Neutrophil (primary cell): Measurements from ENCODE around the gene TSPAN32.

Experiments used
- H3K27ac ChIP-seq: fragments of 200-600 bp; sonication (generic); 2 replicates; pipeline ENCODE4 v1.5.1; 2016; ENCODE audit warnings: mild to moderate bottlenecking, moderate library complexity
- H3K27me3 ChIP-seq: fragments of 200-600 bp; sonication (generic); 2 replicates; pipeline ENCODE4 v1.6.0; 2016; ENCODE audit warnings: mild to moderate bottlenecking
- H3K36me3 ChIP-seq: fragments of 200-600 bp; sonication (generic); 2 replicates; pipeline ENCODE4 v1.5.1; 2017
- H3K4me1 ChIP-seq, 2 experiments: fragments of 200-600 bp in 1 of 2; sonication (generic) in 1 of 2; 1 replicate in 1 of 2; 2 replicates in 1 of 2; pipeline versions ENCODE4 v1.5.1 to v1.6.1; 2013 to 2016; ENCODE audit warnings: low read depth in 1 of 2, low read length in 1 of 2, mild to moderate bottlenecking in 1 of 2, moderate library complexity in 1 of 2; ENCODE audit not compliant: control insufficient read depth in 1 of 2, insufficient read depth in 1 of 2
- H3K4me3 ChIP-seq, 2 experiments: fragments of 200-600 bp in 1 of 2; sonication (generic) in 1 of 2; 1 replicate in 1 of 2; 2 replicates in 1 of 2; pipeline ENCODE4 v1.5.1; 2013 to 2016; ENCODE audit warnings: low read depth in 1 of 2, low read length in 1 of 2, mild to moderate bottlenecking in 1 of 2, moderate library complexity in 1 of 2
- H3K9me3 ChIP-seq: fragments of 200-600 bp; sonication (generic); 2 replicates; pipeline ENCODE4 v1.5.1; 2016
- TF ChIP-seq, protein P1 (sequence below): fragments of 200-600 bp; sonication (generic); IDR thresholded peaks from 2 replicates; pipeline ENCODE4 v1.5.1; 2016; ENCODE audit warnings: antibody characterized with exemption

Gene TSPAN32

DNA sequence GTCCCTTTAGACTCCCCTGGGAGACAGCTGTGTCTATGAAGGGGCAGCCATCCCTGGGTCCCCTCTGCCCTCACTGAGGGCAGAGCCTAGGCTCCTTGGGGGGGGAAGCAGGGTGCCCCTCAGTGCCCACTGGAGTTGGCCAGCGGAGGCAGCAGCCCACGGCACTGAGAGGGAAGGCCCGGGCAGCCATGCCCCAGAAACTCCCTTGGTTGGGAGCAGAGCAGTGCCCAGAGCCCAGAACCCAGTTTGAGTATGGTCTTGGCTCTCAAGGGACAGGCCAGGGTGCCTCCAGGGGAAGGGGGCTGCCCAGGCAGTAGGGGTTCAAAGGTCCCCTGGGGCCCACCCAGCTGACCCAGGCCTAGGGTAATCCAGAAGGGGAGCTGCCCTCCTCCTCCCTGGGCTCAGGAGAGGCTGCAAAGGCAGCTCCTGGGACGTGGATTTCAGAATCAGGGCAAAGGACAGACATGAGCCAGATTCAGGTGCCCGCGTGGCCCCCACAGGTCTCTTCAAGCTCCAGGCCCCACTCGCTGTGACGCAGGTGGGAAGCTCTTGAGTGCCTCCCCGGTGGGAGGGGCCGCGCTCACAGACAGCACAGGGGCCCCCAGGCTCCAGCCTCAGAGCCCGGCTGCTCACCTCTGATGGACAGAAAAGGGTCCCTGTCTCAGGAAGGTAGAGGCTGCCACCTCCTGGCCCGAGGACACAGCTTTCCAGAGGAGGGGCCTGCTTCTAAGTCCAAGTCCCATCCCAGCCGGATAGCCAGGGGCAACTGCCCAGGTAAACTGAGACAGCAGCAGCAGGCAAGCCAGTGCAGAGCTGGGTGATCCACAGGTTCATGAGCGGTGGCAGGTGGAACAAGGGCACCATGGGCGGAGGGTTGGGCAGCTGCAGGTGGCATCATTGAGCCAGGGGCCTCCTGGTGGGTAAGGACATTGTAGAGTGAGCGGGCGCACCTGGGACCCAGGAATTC is 2.7 kb upstream of the TSPAN32 start:
- no peaks in the 10 kb centered on the region for H3K9me3 ChIP-seq
- TF ChIP-seq, protein P1, sequence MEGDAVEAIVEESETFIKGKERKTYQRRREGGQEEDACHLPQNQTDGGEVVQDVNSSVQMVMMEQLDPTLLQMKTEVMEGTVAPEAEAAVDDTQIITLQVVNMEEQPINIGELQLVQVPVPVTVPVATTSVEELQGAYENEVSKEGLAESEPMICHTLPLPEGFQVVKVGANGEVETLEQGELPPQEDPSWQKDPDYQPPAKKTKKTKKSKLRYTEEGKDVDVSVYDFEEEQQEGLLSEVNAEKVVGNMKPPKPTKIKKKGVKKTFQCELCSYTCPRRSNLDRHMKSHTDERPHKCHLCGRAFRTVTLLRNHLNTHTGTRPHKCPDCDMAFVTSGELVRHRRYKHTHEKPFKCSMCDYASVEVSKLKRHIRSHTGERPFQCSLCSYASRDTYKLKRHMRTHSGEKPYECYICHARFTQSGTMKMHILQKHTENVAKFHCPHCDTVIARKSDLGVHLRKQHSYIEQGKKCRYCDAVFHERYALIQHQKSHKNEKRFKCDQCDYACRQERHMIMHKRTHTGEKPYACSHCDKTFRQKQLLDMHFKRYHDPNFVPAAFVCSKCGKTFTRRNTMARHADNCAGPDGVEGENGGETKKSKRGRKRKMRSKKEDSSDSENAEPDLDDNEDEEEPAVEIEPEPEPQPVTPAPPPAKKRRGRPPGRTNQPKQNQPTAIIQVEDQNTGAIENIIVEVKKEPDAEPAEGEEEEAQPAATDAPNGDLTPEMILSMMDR: no peak
- no peaks in the 10 kb centered on the region for H3K27me3 ChIP-seq
- H3K4me1 ChIP-seq: peaks cover 43 to 52% of the 10 kb centered on the region in 2 experiments
- H3K36me3 ChIP-seq: peaks cover 41% of the 10 kb centered on the region
- H3K27ac ChIP-seq: peak overlapping the region; percentile 97
- H3K4me3 ChIP-seq: peak overlapping the region in 1 of 2 experiments; percentile 77

DNA sequence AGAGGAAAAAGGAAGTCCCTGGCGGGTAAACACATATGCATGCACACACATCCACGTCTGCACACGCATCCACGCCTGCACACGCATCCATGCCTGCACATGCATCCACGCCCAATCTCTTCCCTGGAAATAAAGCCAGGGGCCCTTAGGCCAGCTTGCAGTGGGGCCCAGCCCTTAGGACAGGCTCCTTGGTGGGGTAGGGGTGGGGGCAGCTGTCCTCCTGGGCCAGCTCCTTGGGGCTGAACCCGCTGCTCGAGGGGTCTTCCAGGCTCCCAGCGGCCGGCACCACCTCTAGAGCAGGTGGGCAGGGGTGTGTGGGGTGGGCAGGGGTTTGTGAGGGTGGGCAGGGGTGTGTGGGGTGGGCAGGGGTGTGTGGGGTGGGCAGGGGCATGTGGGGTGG is 2.0 kb upstream of the TSPAN32 start:
- TF ChIP-seq, protein P1: no peak
- Histone ChIP-seq H3K27me3 (no peaks in the 10 kb centered on the region), H3K9me3 (no peaks in the 10 kb centered on the region), H3K27ac (peak overlapping the region; percentile 97), H3K4me1 (peaks cover 50 to 57% of the 10 kb centered on the region in 2 experiments), H3K4me3 (peak overlapping the region; percentile 29 to 77), H3K36me3 (peaks cover 41% of the 10 kb centered on the region)

DNA sequence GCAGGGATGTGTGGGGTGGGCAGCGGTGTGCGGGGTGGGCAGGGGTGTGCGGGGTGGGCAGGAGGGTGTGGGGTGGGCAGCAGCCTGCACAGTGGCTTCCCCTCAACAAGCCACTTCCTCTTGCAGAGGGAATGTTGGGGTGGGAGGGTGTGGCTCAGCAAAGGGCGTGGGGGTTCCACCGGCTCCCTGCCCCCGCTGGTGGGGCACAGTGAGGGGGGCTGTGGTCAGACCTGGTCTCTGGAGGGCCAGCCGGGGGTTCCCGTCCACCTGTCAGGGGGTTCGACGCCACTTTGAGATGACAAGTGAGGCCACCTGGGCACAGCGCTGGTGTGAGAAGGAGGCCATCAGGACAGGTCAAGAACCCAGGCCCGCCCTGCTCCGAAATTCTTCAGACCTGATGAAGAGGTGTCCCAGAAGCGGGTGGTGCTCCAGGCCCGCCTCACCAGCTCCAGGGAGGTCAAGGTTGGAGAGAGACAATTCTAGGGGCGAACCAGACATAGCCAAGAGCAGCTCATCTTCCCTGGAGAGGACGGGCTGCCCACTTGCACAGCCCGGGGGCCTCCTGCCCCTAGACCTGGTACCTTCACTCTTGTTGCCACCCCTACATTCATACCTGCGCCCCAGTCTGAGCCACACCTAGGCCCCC is 1.4 kb upstream of the TSPAN32 start:
- H3K27ac ChIP-seq: peak overlapping the region; percentile 97

DNA sequence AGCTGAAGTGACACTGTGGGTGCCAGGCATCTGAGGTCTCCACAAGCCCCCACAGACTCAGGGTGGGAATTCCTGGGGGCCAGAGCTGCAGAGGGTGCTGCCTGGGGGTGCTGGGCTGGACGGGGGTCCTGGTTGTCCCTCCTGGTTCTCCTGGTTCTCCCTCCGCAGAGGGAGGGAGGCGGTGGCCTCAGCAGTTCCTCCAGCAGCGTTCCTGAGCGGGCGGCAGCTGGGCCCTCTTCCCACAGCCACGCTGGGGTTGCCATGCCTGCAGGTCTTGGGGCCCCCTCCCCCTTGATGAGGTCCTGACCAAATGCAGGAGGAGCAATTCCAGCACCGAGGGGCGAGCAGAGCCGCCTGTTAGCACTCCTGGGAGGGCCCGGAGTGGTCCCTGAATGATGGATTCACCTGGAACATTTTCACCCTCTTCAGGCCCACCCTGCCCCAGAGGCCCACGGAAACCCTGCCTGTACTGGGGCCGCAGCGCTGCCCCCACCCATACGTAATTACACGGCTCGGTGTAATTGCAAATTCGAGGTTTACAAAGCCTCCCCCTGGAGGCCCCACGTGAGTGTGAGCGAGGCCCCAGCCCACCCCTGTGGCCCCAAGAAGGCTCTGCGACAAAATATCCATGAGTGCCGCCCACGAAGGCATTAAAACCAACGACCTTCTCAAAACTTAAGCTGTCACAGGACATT is 730 bp upstream of the TSPAN32 start:
- Histone ChIP-seq H3K36me3 (peaks cover 34% of the 10 kb centered on the region), H3K27ac (peak overlapping the region; percentile 97), H3K9me3 (no peaks in the 10 kb centered on the region), H3K27me3 (no peaks in the 10 kb centered on the region), H3K4me3 (peak overlapping the region; percentile 63 to 77), H3K4me1 (peaks cover 63 to 70% of the 10 kb centered on the region in 2 experiments)
- TF ChIP-seq, protein P1: no peak

More for the DNA sequence above, 1.4 kb upstream of the TSPAN32 start:
- Histone ChIP-seq H3K4me3 (peak overlapping the region; percentile 63 to 77), H3K36me3 (peaks cover 41% of the 10 kb centered on the region), H3K27me3 (no peaks in the 10 kb centered on the region), H3K9me3 (no peaks in the 10 kb centered on the region), H3K4me1 (peaks cover 56 to 64% of the 10 kb centered on the region in 2 experiments)
- TF ChIP-seq, protein P1: no peak

DNA sequence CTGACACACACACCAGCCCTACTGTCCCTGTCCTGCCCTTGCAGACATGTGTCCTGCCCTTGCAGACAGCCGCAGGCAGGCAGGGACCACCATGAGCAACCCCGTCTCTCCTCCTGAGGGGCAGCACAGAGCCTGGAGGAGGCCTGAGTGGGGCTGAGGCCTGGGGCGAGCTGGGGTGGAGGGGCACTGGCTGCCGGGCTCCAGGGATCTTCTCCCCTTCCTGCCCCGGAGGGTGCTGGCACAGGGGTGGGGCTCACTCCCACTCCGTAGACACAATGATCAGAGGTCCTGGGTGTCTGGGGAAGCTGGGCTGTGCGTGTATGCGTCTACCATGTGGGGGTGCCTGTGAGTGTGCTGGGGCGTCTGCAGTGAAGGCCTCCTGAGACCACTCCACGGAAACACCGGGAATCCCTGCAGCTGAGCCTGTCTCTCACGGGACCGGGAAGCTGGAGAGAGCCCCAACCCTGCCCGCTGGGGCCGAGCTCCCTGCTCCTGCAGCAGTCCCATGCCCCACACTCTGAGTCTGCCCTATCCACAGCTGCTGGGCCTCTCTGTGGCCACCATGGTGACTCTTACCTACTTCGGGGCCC is 588 bp downstream of the TSPAN32 start:
- Histone ChIP-seq H3K9me3 (no peaks in the 10 kb centered on the region), H3K36me3 (peaks cover 21% of the 10 kb centered on the region), H3K27ac (peak overlapping the region; percentile 97), H3K4me1 (peaks cover 75 to 83% of the 10 kb centered on the region in 2 experiments), H3K4me3 (peak overlapping the region; percentile 63 to 77), H3K27me3 (no peaks in the 10 kb centered on the region)
- TF ChIP-seq, protein P1: no peak
